CD14-positive monocyte (primary cell): ENCODE data around the gene WDR48. TPM values are rescaled to one million over a fixed set of nuclear protein-coding genes. Genes with fewer than 3 reads are reported as not detected.

Experiments used
- DNase-seq, 3 donors: peaks; one replicate each; pipeline ENCODE4 v3.0.0-alpha.2; 2011 to 2022
- H2AFZ ChIP-seq: 2 replicates; pipeline ENCODE4 v1.6.0; 2012; ENCODE audit warnings: mild to moderate bottlenecking, low read depth, low read length, inconsistent platforms; ENCODE audit not compliant: insufficient read depth, poor library complexity, severe bottlenecking
- H3K27ac ChIP-seq, 2 donors: 1 replicate in 1 of 2; 2 replicates in 1 of 2; pipeline ENCODE4 v1.5.1; 2012 to 2013; ENCODE audit warnings: low read length in 2 of 2, control low read depth in 1 of 2, inconsistent platforms in 1 of 2, low read depth in 1 of 2, mild to moderate bottlenecking in 1 of 2
- H3K27me3 ChIP-seq, 2 donors: one replicate each; pipeline versions ENCODE4 v1.6.0 to v1.6.1; 2011 to 2013; ENCODE audit warnings: low read length in 2 of 2; ENCODE audit not compliant: control insufficient read depth in 2 of 2, insufficient read depth in 2 of 2
- H3K36me3 ChIP-seq, 2 donors: replicated peaks in 1 of 2; 1 replicate in 1 of 2; 2 replicates in 1 of 2; pipeline versions ENCODE4 v1.5.1 to v1.6.1; 2012 to 2013; ENCODE audit warnings: low read length in 2 of 2, control low read depth in 1 of 2, inconsistent platforms in 1 of 2, mild to moderate bottlenecking in 1 of 2; ENCODE audit not compliant: insufficient read depth in 2 of 2, control insufficient read depth in 1 of 2
- H3K4me1 ChIP-seq, 2 donors: 1 replicate in 1 of 2; 2 replicates in 1 of 2; pipeline versions ENCODE4 v1.5.1 to v1.6.1; 2012 to 2013; ENCODE audit warnings: low read length in 2 of 2, control low read depth in 1 of 2, inconsistent platforms in 1 of 2, mild to moderate bottlenecking in 1 of 2, moderate library complexity in 1 of 2; ENCODE audit not compliant: insufficient read depth in 2 of 2, control insufficient read depth in 1 of 2
- H3K4me2 ChIP-seq: replicated peaks from 2 replicates; pipeline ENCODE3; 2012; ENCODE audit warnings: low read length, moderate library complexity, mild to moderate bottlenecking; ENCODE audit not compliant: poor library complexity, severe bottlenecking; ENCODE audit errors: extremely low read depth
- H3K4me3 ChIP-seq, 3 experiments: fragments of 200-600 bp in 1 of 3; sonication (generic) in 1 of 3; replicated peaks in 1 of 3; 1 replicate in 2 of 3; 2 replicates in 1 of 3; pipeline ENCODE4 v1.5.1; 2011 to 2013; ENCODE audit warnings: low read length in 3 of 3, mild to moderate bottlenecking in 3 of 3, control low read depth in 2 of 3, low read depth in 2 of 3, inconsistent platforms in 1 of 3, moderate library complexity in 1 of 3
- H3K79me2 ChIP-seq: 2 replicates; pipeline ENCODE4 v1.6.0; 2012; ENCODE audit warnings: mild to moderate bottlenecking, control low read depth, inconsistent platforms, low read length, moderate library complexity; ENCODE audit not compliant: insufficient read depth
- H3K9ac ChIP-seq: 2 replicates; pipeline ENCODE4 v1.6.0; 2017; ENCODE audit warnings: low read length, mild to moderate bottlenecking; ENCODE audit not compliant: insufficient read depth, poor library complexity, severe bottlenecking
- H3K9me3 ChIP-seq, 2 donors: replicated peaks in 1 of 2; 1 replicate in 1 of 2; 2 replicates in 1 of 2; pipeline versions ENCODE4 v1.5.1 to v1.6.1; 2012 to 2013; ENCODE audit warnings: low read length in 2 of 2, control low read depth in 1 of 2; ENCODE audit not compliant: control insufficient read depth in 1 of 2, insufficient read depth in 1 of 2
- H4K20me1 ChIP-seq: 2 replicates; pipeline ENCODE4 v1.6.0; 2012; ENCODE audit warnings: mild to moderate bottlenecking, low read length, control low read depth, moderate library complexity; ENCODE audit not compliant: insufficient read depth
- H3K27ac Mint-ChIP-seq, 7 donors: one replicate each; pipeline ENCODE4 v1.8.0; 2020; ENCODE audit warnings: mild to moderate bottlenecking in 7 of 7, mixed read lengths in 7 of 7, moderate library complexity in 6 of 7, inconsistent platforms in 2 of 7
- H3K27me3 Mint-ChIP-seq, 3 donors: one replicate each; pipeline ENCODE4 v1.8.0; 2021 to 2022; ENCODE audit warnings: low read depth in 3 of 3, mild to moderate bottlenecking in 3 of 3, mixed read lengths in 3 of 3, moderate library complexity in 3 of 3, inconsistent platforms in 1 of 3
- H3K36me3 Mint-ChIP-seq, 2 donors: one replicate each; pipeline ENCODE4 v1.8.0; 2020; ENCODE audit warnings: mixed read lengths in 2 of 2, inconsistent platforms in 1 of 2, mild to moderate bottlenecking in 1 of 2
- H3K4me1 Mint-ChIP-seq: one replicate; pipeline ENCODE4 v1.8.0; 2020; ENCODE audit warnings: mild to moderate bottlenecking, mixed read lengths
- H3K4me3 Mint-ChIP-seq, 2 donors: one replicate each; pipeline ENCODE4 v1.8.0; 2020; ENCODE audit warnings: mild to moderate bottlenecking in 2 of 2, mixed read lengths in 2 of 2, moderate library complexity in 1 of 2
- H3K9me3 Mint-ChIP-seq, 7 donors: one replicate each; pipeline ENCODE4 v1.8.0; 2020 to 2022; ENCODE audit warnings: mixed read lengths in 7 of 7, mild to moderate bottlenecking in 6 of 7, moderate library complexity in 6 of 7, inconsistent platforms in 2 of 7
- CTCF ChIP-seq: fragments of 200-600 bp; IDR thresholded peaks from one replicate; pipeline ENCODE4 v1.8.0; 2022; ENCODE audit warnings: antibody characterized with exemption, mild to moderate bottlenecking
- WGBS: methylation state at CpG from one replicate; pipeline ENCODE4 v1.1.5; 2013; ENCODE audit warnings: missing lambda C conversion rate; ENCODE audit not compliant: insufficient coverage; 5-methylcytosine and 5-hydroxymethylcytosine counted together
- intact Hi-C, 2 donors: fragments of 100-400 bp; cut with micrococcal nuclease; formaldehyde crosslinking; loops; one replicate each; pipeline versions ENCODE4 v1.15.0 to v1.15.1; 2023
- polyA plus RNA-seq, 3 donors: library from polyadenylated mRNA; depleted of rRNA in 1 of 3; unstranded in 2 of 3; stranded (reverse) in 1 of 3; fragments of 300-500 nt in 2 of 3; fragments of >200 nt in 1 of 3; fragmentation: Illumina TruSeq in 2 of 3; gene quantifications; 1 replicate in 2 of 3; 2 replicates in 1 of 3; pipeline ENCODE4 v1.2.3, GENCODE V29; 2012 to 2021

The WDR48 gene
- polyA plus RNA-seq, 3 donors, result 15.0 to 22.7 (median 17.1) TPM

- 99% methylated on average over 7 of the region's 10 CpGs for WGBS
- Mint-ChIP-seq H3K27me3 (peaks cover 0 to 2% (median 1%) of the 10 kb centered on the region in 3 donors), H3K4me3 (no peak overlapping the region), H3K9me3 (peaks cover 0 to 3% (median 0%) of the 10 kb centered on the region in 7 donors), H3K27ac (peak overlapping the region in 4 of 7 donors; percentile 11 to 85 (median 64)), H3K4me1 (peaks cover 38% of the 10 kb centered on the region), H3K36me3 (peaks cover 29 to 52% of the 10 kb centered on the region in 2 donors)
- peak in 1 of 3 donors; percentile 29 for DNase-seq
- Histone ChIP-seq H3K27me3 (no peaks in the 10 kb centered on the region), H3K4me1 (peaks cover 30 to 37% of the 10 kb centered on the region in 2 donors), H3K4me3 (no peak overlapping the region), H3K79me2 (no peaks in the 10 kb centered on the region), H3K4me2 (no peak overlapping the region), H3K9me3 (no peaks in the 10 kb centered on the region), H3K36me3 (peaks cover 12 to 28% of the 10 kb centered on the region in 2 donors), H2AFZ (no peak overlapping the region), H3K27ac (no peak overlapping the region), H4K20me1 (peaks cover 57% of the 10 kb centered on the region), H3K9ac (no peak overlapping the region)
- intact Hi-C loops, result no loop called here
- no peak for TF ChIP-seq CTCF
These were observed 86.4 kb downstream of the WDR48 start for GRCh38 chr3:39137991-39138803.

DNA sequence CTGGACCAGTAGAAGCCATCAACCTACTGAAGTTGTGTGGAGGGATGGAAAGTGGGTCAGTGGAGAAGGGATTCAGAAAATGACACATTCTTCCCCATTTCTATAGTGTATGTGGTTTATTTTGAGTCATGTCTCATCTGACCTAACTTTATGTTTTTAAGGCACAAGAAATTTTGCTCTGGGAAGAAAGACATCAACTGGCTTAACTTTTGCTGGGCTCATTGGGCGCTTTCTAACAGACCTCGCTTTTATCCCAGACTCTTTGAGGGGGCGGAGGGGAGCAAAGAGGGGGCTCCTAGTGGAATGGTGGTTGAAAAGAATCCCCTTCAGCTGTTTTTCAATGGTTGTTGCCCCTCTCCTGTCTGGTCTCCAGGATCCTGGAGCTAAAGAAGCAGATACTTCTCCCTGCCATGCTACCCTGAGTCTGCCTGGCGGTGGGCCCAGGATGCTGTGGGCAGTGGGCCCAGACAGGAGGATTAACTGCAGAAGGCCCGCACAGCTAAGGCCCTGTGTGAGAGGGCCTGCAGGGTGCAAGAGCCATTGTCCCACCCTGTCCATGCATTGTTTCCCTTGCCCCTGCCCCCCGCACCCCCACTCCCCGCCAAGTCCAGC, 87.1 kb downstream of the WDR48 start:
- Mint-ChIP-seq H3K36me3 (peaks cover 36 to 59% of the 10 kb centered on the region in 2 donors), H3K27me3 (peaks cover 0 to under 1% (median 0%) of the 10 kb centered on the region in 3 donors), H3K27ac (peak overlapping the region in 4 of 7 donors; percentile 46 to 85 (median 80)), H3K9me3 (peaks cover 0 to 3% (median 0%) of the 10 kb centered on the region in 7 donors), H3K4me3 (no peak overlapping the region), H3K4me1 (peaks cover 40% of the 10 kb centered on the region)
- intact Hi-C loops, result no loop called here
- no peaks in the 10 kb centered on the region for H3K9me3 ChIP-seq
- no peak overlapping the region for H3K4me3 ChIP-seq
- no peak overlapping the region for H2AFZ ChIP-seq
- H3K27ac ChIP-seq, result no peak overlapping the region
- H3K9ac ChIP-seq, result no peak overlapping the region
- H4K20me1 ChIP-seq, result peaks cover 64% of the 10 kb centered on the region
- peaks cover 20 to 35% of the 10 kb centered on the region in 2 donors for H3K36me3 ChIP-seq
- no peak for TF ChIP-seq CTCF
- H3K4me2 ChIP-seq, result no peak overlapping the region
- no peaks in the 10 kb centered on the region for H3K79me2 ChIP-seq
- DNase-seq, result peak in 2 of 3 donors; percentile 36 to 57
- peaks cover 30 to 40% of the 10 kb centered on the region in 2 donors for H3K4me1 ChIP-seq
- no peaks in the 10 kb centered on the region for H3K27me3 ChIP-seq
- WGBS, result 94% methylated on average over 4 of the region's 7 CpGs
